WERI-Rb-1 (cell line): ENCODE measurements around the gene MICU1.

ENCODE experiments used
- DNase-seq: peaks from one replicate; pipeline ENCODE4 v3.0.0-alpha.2; 2020
- H3K27ac ChIP-seq: fragments of 250-450 bp; sonication (Bioruptor Pico); 2 replicates; pipeline ENCODE4 v1.5.1; 2020; ENCODE audit warnings: mild to moderate bottlenecking, moderate library complexity
- H3K27me3 ChIP-seq: fragments of 250-450 bp; sonication (Bioruptor Pico); 2 replicates; pipeline ENCODE4 v1.5.1; 2021; ENCODE audit warnings: mild to moderate bottlenecking, low read depth, moderate library complexity; ENCODE audit not compliant: insufficient read depth, severe bottlenecking
- H3K36me3 ChIP-seq: fragments of 250-450 bp; sonication (Bioruptor Pico); 2 replicates; pipeline ENCODE4 v1.5.1; 2020; ENCODE audit warnings: mild to moderate bottlenecking, moderate library complexity
- H3K4me3 ChIP-seq: 2 replicates; pipeline ENCODE4 v1.5.1; 2011; ENCODE audit warnings: low read depth, mild to moderate bottlenecking, control low read depth, low read length
- H3K9me3 ChIP-seq: fragments of 250-450 bp; sonication (Bioruptor Pico); 2 replicates; pipeline ENCODE4 v1.5.1; 2021; ENCODE audit warnings: mild to moderate bottlenecking, moderate library complexity; ENCODE audit not compliant: severe bottlenecking
- TF ChIP-seq, protein P1 (sequence below): IDR thresholded peaks from 2 replicates; pipeline ENCODE4 v1.5.1; 2011; ENCODE audit warnings: low read depth, mild to moderate bottlenecking, control low read depth, inconsistent platforms, low read length

Gene MICU1

DNA sequence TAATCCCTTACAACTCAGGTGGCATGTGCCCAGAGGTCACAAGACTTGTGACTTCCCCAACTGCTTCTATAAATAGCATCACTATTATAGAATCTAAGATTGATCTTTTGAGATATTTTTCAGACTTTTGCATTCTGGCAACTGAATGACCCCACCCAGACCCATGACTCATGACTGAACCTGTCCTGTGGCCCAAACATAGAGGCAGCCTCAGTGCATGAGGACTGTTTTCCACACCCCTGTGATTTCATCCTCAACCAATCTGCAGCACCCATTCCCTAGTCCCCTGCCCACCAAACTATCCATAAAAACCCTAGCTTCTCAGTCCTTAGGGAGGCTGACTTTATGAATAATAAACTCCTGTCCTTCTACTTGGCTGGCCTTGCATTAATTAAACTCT lies 84.5 kb downstream of the MICU1 start:
- no peaks in the 10 kb centered on the region for H3K36me3 ChIP-seq
- DNase-seq = no peak
- H3K4me3 ChIP-seq = no peak overlapping the region
- H3K27me3 ChIP-seq = no peaks in the 10 kb centered on the region
- no peak overlapping the region for H3K27ac ChIP-seq
- TF ChIP-seq, protein P1, sequence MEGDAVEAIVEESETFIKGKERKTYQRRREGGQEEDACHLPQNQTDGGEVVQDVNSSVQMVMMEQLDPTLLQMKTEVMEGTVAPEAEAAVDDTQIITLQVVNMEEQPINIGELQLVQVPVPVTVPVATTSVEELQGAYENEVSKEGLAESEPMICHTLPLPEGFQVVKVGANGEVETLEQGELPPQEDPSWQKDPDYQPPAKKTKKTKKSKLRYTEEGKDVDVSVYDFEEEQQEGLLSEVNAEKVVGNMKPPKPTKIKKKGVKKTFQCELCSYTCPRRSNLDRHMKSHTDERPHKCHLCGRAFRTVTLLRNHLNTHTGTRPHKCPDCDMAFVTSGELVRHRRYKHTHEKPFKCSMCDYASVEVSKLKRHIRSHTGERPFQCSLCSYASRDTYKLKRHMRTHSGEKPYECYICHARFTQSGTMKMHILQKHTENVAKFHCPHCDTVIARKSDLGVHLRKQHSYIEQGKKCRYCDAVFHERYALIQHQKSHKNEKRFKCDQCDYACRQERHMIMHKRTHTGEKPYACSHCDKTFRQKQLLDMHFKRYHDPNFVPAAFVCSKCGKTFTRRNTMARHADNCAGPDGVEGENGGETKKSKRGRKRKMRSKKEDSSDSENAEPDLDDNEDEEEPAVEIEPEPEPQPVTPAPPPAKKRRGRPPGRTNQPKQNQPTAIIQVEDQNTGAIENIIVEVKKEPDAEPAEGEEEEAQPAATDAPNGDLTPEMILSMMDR = no peak
- H3K9me3 ChIP-seq = peaks cover 3% of the 10 kb centered on the region

DNA sequence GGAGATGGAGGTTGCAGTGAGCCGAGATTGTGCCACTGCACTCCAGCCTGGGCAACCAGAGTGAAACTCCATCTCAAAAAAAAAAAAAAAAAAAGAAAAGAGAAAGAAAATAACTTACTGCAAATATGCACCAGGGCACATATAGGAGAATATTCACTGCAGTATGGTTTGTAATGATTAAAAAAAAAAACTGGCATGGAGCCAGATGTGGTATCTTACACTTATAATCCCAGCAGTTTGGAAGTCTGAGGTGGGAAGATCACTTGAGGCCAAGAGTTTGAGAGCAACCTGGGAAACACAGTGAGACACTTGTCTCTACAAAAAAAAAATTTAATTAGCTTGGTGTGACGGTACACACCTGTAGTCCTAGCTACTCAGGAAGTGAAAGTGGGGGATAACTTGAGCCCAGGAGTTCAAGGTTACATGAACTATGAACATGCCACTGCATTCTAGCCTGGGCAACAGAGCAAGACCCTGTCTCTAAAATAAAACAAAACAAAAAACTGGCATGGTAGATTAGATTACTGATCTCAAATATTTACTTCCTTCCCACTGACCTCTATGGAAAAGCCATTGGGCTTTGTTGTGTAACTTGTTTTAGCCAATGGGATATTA lies 85.6 kb downstream of the MICU1 start:
- TF ChIP-seq, protein P1 = no peak
- H3K9me3 ChIP-seq = peaks cover 3% of the 10 kb centered on the region
- DNase-seq = no peak
- no peak overlapping the region for H3K4me3 ChIP-seq
- H3K27ac ChIP-seq = no peak overlapping the region
- no peaks in the 10 kb centered on the region for H3K27me3 ChIP-seq
- no peaks in the 10 kb centered on the region for H3K36me3 ChIP-seq

DNA sequence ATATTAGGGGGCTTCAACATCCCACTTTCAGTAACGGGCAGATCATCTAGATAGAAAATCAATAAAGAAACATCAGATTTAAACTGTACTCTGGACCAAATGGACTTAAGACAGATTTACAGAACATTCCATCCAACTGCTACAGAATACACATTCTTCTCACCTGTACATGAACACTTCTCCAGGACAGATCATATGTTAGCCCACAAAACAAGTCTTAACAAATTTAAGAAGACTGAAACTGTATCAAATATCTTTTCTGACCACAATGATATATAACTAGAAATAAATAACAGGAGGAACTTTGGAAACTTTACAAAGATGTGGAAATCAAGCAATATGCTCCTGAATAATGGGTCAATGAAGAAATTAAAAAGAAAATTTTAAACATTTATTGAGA lies 86.7 kb downstream of the MICU1 start:
- Histone ChIP-seq H3K27ac (no peak overlapping the region), H3K9me3 (peaks cover 3% of the 10 kb centered on the region), H3K36me3 (no peaks in the 10 kb centered on the region), H3K27me3 (no peaks in the 10 kb centered on the region), H3K4me3 (no peak overlapping the region)
- DNase-seq = no peak
- TF ChIP-seq, protein P1 = no peak

DNA sequence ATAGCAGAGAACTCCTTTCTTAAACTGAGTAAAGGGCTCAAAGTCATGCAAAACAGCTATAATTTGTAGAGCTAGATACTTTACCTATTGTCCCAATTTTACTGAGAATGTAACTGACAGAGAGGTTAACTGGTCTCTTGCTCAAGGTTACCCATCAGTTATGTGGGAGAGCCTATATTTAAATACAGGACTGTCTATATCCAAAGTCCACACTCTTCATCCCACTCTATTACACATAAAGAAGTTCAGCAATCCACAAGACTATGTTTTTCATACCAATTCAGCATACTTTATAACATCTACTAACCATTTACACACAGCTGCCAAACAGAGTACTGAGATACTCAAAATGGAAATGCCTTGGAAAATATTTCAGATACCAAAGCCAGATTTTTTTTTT lies 100.2 kb downstream of the MICU1 start:
- Histone ChIP-seq H3K27me3 (no peaks in the 10 kb centered on the region), H3K27ac (no peak overlapping the region), H3K4me3 (no peak overlapping the region), H3K9me3 (no peaks in the 10 kb centered on the region), H3K36me3 (no peaks in the 10 kb centered on the region)
- DNase-seq = no peak
- TF ChIP-seq, protein P1 = no peak

- no peak for DNase-seq
- no peaks in the 10 kb centered on the region for H3K9me3 ChIP-seq
- no peak overlapping the region for H3K4me3 ChIP-seq
- no peak overlapping the region for H3K27ac ChIP-seq
- no peaks in the 10 kb centered on the region for H3K27me3 ChIP-seq
- TF ChIP-seq, protein P1 = no peak
- no peaks in the 10 kb centered on the region for H3K36me3 ChIP-seq
These were observed 100.6 kb downstream of the MICU1 start for GRCh38 chr10:72525277-72525676.

DNA sequence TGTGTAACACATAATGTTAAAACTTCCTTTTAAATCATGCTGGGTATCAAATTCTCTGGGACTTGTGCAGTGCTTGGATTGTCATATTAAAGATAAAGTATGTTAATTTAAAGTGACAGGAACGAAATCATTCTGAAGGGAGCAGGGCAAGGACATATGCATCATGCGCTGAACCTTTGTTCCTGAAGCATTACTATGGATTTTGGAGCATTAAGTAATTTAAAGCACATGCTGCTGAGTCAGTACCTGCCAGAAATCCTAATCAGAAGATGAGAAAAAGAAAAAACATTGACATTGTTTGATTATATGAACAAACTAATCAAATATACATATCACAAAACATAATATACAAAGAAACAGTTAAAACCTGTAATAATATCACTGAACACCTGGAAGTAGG lies 101.4 kb downstream of the MICU1 start:
- Histone ChIP-seq H3K27me3 (no peaks in the 10 kb centered on the region), H3K36me3 (no peaks in the 10 kb centered on the region), H3K27ac (no peak overlapping the region), H3K9me3 (no peaks in the 10 kb centered on the region), H3K4me3 (no peak overlapping the region)
- no peak for DNase-seq
- TF ChIP-seq, protein P1 = no peak
